SK-MEL-5 (cell line): ENCODE data around the gene COLEC12. TPM values are rescaled to one million over a fixed set of nuclear protein-coding genes. Genes with fewer than 3 reads are reported as not detected.
"Not testable (repeated sequence)": the region's sequence is repeated elsewhere in the genome, so short reads cannot be mapped to it uniquely, and the experiment has no call there.

ENCODE experiments used
- DNase-seq: peaks from one replicate; pipeline ENCODE4 v3.0.0-alpha.2; 2016; ENCODE audit warnings: low read depth, low spot score
- in situ Hi-C: cut with HindIII; loops from 2 replicates; pipeline ENCODE4 v1.10.0; 2016; ENCODE audit warnings: low sequenced_read_pairs, high pct_unique_total_duplicates, low pct_unique_long_range_greater_than_20kb
- total RNA-seq: library from RNA; depleted of rRNA; stranded (reverse); fragments of >200 nt; shearing (Covaris generic); gene quantifications from 2 replicates; pipeline ENCODE4 v1.2.3, GENCODE V29; 2014

Gene COLEC12
- total RNA-seq, 1 experiment from 2014 or later, result 1.9 TPM

DNA sequence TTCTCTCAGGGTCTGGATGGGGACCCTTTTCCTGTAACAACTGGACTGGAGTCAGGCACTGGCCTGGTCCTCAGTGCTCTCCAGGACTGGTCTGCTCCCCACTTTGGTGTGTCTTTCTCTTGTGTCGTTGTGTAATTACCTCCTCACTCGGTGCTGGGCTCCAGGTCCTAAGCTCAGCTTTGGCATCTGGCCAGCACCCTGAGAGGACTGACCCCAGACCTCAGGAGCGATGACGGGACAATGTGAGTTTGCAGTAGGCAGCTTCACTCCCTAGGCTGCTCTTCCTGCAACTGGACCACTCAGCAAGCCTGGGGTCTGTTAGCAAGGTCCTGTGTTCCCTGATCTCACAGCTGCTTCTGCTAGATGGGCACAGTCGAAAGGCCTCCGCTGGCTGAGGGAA, 93.8 kb downstream of the COLEC12 start:
- in situ Hi-C loops, result no loop called here
- no peak for DNase-seq

DNA sequence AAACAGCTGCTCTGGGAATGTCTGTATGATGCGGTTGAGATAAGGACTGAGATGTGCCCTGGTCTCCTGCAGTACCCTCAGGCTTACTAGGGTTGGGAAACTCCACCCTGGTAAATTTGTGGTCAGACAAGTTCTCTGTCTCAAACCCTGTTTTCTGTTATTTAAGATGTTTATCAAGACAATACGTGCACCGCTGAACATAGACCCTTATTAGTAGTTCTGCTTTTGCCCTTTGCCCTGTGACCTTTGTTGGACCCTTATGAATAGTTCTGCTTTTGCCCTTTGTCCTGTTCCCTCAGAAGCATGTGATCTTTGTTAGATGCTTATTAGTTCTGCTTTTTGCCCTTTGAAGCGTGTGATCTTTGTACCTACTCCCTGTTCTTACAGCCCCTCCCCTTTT, 95.5 kb downstream of the COLEC12 start:
- DNase-seq, in situ Hi-C loops: not testable (repeated sequence)

DNA sequence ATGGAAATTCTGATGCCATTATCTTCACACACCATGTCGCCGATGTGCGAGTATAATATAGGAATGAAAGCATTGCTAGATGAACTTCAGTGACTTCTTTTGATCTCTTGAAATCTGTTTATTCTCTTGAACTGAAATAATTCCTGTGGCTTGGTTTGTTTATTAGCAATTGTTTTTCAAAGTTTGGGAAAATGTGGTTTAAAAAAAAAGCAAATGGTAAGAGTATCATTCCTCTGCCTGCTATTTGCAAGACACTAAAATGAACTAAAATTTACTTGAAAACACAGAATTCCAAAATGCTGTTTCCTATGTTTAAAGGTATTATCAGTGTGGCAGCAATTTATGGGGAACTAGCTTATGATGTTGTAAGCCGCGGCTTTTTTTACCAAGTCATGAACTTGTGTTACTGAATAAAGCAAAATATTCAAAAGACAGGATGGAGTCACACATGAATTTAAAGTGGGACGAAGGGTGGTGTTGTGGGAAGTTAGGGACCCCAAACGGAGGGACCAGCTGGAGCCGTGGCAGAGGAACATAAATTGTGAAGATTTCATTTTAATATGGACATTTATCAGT, 96.4 kb downstream of the COLEC12 start:
- in situ Hi-C loops, result no loop called here
- DNase-seq, result no peak

DNA sequence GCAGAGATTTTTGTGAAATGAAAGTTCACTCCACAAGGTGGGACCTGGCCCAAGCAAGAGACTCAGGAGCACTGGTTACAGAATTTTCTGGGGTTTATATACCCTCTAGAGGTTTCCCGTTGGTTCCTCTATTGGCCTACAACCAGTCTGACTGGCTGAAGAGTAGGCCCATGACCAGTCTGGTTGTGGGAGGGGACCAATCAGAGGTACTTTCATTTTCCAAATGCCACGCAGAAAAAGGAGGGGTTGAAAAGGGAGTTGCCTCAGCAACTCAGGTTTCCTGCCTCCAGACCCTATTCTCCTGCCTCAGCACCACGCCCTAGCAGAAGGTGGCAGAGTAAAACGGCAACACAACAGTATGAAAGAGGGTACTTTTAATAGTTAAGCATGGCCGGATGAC, 98.4 kb downstream of the COLEC12 start:
- no peak for DNase-seq
- in situ Hi-C loops, result no loop called here

DNA sequence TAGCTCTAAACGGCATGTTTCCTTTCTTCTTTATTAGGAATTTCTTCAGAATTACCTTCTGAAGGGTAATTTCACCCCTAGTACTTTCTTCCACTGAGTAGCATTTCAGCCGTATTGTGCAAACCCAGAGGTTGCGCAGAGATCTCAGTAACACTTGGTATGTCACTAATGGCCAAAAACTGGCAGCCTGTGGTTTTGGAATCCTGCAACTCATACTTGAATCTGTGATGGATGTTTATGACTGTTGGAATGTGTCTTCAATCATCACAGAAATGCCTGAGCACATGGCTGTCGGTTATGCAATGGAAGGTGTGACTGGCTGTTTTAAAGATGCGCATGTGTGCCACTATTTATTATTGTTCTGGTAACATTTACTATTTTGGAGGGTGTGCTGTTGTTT, 100.0 kb downstream of the COLEC12 start:
- in situ Hi-C loops, result no loop called here
- DNase-seq, result no peak

DNA sequence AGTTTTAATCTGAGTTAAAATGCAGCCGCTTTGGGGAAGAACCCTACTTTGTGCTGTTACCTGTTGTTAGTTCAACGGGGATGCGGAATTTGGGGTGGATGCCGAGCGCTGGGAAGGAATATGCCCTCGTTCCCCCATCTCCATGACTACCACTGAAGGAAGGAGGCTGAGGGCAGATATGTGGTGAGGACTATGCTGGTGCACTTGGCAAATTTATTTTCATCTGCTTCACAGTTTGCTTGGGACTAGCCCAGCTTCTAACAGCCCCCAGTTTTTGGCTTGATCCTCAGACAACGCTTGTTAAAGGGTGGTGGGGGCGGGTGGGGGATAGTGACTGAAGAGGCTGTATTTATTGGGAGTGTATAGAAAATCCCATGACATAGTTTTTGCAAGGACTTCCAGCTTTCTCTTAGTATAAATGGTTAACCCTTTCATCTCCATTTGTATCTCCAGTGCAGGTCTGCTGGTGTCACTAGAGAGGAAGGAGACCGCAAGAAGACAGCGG, 100.8 kb downstream of the COLEC12 start:
- DNase-seq, result no peak
- in situ Hi-C loops, result no loop called here

DNA sequence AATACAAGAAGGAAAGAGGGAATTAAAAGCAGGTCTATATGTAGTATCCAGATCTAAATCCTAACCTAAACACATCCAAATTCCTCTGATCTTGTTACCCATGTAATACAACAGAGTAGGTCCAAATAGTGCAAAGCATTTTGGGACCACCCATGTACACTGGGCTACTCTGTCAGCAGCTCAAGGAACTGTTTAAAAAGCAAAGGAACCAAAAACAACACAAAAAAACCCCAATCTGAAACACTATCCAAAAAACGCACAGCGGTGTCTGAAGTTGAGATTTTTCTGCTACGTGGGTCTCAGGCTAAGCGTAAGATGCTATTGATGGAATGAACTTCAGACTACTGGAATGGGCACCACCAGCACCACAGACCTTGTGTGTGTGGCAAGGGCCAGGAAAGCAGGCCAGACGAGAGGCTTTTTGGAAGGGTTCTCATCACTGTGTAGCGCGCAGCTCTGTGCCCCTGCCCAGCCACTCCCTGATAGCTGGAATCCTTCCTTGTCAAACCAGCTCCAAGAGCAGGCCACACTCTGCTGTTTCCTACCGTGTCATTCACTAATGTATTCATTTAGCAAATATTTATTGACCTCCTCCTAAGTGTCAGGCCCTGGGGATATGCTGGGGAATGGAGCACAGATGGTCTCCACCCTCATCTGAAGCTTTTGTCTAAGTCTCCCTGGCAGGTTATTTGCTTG, 101.4 kb downstream of the COLEC12 start:
- DNase-seq, result no peak
- in situ Hi-C loops, result no loop called here

DNA sequence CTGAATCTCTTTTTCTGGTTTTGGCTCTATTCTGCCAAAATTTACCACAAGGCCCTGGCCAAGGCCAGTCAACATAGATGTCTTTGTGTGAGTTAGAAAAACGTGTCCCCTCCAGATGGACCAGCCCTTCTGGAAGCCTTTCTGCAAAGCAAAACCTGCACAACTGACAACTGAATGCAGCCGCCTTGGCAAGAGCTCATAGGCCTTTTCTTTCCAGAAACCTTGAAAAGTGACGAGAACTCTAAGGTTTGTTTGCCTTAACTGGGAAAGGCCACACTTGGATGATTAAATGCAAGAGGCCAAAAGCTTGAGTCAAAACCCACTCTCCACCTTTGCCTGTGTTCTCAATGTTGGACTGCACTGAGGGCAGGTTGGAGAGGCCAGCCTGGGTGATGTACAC, 103.9 kb downstream of the COLEC12 start:
- no peak for DNase-seq
- in situ Hi-C loops, result no loop called here

DNA sequence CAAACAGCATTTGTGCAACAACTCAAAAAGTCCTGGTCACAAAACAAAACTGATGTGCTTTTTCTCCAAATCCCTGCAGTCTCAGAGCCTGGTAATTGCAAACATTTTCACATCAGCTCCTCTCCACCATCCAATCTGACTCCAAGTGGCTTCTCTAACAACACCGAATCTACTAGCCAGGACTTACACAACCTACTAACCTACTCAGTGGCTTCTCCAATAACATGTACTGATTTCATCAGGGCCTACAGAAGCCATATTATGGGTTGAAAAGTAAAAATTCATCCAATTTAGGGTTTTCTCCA, 104.3 kb downstream of the COLEC12 start:
- DNase-seq, result no peak
- in situ Hi-C loops, result no loop called here

DNA sequence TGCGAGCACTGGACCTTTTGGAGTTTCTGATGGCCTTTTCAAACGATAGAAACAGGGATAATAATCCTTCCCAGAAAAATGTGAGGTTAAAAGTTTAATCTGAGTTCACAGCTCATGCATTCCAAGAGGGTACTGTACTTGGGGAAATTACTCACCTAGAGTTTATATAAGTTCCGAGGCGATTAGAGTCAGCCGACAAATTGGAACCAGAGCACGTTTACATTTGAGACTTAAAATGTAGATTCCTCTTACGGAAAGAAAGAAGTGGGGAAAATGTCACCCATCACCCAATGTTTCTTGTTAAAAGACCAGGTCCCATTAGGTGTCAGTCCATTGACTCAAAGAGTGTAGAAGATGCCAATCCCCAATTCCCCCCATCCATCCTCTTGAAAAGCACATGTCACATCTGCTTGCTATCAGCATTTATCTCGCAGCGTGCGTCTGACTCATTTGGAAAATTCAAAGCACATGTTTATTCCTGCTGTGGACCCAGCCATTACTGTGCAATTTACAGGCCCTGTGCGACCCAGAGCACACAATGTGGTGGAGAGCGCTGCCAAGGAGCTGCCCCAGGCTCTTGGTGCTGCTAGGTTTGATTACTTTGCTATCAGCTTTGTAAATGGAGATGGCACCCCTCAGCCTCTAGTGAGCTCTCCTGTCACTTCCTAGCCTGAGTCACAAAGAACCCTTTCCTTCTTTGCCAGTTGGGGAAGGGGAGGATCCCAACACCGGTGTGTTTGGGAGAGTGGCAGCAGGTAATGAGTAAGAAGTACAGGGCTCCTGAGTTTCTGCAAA, 104.8 kb downstream of the COLEC12 start:
- in situ Hi-C loops, result no loop called here
- DNase-seq, result no peak

DNA sequence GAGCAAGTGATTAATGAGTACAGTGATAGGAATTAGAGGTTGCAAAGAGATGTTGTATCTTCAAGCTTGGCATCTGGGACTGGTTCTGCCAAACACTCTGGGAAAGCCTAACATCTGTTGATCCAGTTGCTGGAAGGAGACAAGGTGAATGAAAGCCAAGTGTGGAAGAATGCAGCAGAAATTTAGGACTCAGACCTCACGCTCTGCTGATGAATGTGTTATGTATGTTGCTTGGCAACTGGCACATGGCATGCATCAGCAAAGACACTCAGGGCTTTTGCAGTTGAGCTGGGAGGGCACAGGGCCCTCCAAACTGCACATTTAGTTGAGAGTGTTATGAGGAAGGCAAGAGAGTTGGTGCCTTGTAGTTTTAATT, 105.5 kb downstream of the COLEC12 start:
- in situ Hi-C loops, result no loop called here
- DNase-seq, result no peak

DNA sequence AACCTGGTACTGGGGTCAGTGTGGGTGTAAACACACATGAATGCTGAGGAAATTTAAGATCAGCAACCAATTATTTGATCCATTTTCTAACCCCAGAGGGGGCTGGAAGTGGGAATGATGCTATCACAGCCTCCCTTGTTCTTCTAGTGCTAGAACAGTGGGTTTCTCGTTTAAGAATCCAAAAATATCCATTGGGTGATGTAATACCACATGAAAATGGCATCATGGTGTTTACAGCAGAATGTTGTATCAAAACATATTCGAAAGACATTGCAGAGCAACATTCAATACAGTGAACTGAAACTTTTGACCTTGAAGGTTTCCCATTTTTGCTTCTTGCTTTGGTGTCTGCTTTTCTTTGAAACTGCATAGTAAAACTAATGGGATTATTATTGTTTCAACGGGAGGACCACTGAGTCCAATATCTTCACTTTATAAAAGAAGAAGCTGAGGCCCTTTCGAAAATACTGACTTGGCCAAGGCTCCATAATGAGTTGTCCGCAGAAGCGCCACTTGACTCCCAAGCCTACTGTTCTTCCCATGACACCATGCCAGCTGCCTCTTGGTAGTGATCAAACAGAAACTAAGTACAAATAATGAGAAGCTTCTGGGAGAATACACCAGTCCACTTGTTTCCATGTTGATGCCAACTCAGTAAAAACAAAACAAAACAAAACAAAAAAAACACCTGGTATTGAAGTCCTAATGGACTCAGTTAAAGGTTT, 106.1 kb downstream of the COLEC12 start:
- in situ Hi-C loops, result no loop called here
- no peak for DNase-seq

DNA sequence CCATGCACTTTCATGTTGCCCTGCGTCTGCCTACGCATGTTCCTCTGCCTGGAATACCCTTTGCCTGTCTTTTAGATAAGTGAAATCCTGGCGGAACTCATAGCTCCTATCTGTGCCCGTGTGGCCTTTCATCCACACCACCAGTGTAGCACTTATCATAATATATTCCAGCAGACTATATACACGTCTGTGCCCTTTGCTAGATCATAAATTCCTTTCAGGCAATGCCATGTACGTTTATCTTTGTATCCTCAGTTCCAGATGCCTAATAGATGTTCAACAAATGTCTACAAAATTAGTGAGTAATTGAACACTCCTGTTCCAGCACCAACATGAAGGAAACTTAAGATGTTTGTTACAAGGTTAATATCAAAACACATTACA, 106.9 kb downstream of the COLEC12 start:
- no peak for DNase-seq
- in situ Hi-C loops, result no loop called here

DNA sequence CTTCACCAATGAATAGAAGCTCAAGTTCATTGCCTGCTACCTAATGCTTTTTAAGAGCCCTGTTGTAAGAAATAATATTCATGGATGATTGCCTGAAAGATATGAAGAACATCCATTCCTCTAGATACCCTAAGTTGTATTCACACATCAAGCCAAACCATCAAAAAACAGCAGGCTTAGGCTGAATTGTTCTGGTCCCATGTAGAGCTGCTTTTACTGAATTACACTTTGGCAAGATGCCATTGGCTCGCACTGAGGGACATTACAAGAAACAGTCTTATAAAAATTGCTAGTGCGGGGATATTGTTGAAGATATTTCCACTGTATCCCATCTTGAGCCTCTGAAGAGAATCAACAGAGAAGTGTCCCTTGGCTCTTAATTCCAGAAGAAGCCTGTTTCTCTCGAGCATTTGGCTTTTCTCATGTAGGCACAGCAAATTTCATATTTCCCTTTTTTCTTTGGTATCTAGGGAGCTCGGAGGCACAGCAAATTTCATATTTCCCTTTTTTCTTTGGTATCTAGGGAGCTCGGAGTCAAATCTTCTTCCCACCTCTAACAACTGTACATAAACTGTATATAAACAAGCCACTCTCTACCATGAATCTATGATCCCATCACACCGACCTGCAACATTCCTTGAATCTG, 107.5 kb downstream of the COLEC12 start:
- no peak for DNase-seq
- in situ Hi-C loops, result no loop called here

DNA sequence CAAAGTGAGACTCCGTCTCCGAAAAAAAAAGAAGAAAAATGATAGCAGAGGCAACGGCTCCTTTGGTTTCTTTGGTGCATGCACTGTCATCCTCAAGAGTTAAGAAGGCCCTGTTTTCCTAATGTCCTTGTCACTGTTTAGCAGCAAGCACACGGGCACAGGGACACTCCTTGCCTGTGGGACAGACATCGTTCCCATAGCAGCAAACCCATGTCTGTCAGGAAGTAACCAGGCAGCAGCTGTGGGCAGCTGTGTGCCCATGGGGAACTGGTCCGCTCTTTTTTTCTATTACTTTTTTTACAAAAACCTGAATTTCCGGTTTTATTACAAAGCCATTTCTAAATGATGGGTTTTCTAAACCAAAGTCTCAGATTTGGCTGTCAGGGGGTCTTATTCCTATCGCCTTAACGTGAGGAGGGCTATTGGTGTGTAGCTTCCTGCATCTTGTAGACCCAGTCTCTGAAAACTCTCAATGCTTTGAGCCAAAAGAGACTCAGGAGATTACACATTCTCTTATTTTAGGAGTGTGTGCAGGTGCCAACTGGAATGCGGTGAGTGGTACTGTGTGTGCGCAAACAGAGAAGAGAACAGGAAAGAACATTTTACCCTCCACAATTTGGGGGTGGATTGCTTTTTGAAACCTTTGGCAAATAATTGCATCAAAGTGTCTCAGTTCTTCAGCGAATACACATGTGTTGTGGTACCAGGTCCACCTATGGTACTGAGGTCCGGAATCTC, 109.6 kb downstream of the COLEC12 start:
- in situ Hi-C loops, result no loop called here
- no peak for DNase-seq

DNA sequence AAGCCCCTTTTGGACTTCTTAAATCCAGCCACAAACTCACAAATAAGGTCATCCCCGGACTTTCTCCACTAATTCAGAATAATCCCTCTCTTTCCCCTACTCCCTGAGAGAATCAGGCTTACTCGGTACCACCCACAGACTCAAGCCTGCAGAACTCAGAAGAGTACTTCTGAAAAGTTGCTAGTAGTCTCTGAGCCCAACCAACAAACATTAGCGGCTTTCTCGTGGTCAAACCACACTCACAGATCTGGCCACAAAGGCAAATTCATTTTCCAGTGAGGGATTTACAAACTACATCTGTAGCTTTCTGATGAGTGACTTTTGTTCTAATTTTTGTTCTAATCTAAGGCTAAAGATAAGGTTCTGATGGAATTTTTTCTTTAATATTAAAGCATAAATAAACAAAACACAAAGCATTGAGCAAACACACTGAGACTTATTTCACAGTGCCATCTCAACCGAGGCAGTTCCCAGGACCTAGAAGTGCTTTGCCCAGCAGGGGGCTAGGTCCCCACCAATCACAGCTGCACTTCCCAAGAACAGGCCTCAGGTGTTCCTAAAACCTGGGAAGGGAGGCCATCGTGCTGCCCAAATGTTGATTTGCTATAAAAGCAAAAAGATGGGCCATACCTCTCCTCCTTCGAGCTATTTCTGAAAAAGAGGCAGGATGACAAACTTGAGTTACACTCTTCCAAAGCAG, 110.7 kb downstream of the COLEC12 start:
- in situ Hi-C loops, result no loop called here
- no peak for DNase-seq

DNA sequence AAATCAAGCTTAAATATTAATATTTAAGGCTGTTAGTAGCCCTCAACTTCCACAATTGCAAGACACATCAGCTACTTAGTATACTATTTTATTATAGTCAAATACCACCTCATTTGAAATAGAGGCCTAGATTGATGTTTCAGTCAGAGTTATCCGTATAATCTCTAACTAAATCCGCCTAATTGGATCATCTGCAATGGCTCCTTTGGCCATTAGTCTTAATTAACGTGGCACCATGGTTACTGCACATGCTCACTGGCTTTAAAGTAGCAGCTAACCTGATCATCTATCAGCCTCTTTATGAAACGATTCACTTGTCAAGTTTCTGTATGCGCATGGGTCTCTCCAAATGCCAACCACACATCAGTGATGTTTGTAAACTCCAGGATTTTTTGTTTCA, 112.3 kb downstream of the COLEC12 start:
- DNase-seq, result no peak
- in situ Hi-C loops, result no loop called here
